Fibroblast of pulmonary artery (primary cell): ENCODE measurements around the gene P2RX4.

Experiments
- DNase-seq: peaks from one replicate; pipeline ENCODE4 v3.0.0-alpha.2; 2010; ENCODE audit warnings: low read depth
- H3K4me3 ChIP-seq: replicated peaks from 2 replicates; pipeline ENCODE4 v1.5.1; 2011; ENCODE audit warnings: low read depth, mild to moderate bottlenecking, control low read depth, low read length, moderate library complexity
- CTCF ChIP-seq: IDR thresholded peaks from 2 replicates; pipeline ENCODE4 v1.5.1; 2011; ENCODE audit warnings: mild to moderate bottlenecking, control low read depth, low read length, inconsistent platforms; ENCODE audit errors: missing control alignments

The P2RX4 gene

DNA sequence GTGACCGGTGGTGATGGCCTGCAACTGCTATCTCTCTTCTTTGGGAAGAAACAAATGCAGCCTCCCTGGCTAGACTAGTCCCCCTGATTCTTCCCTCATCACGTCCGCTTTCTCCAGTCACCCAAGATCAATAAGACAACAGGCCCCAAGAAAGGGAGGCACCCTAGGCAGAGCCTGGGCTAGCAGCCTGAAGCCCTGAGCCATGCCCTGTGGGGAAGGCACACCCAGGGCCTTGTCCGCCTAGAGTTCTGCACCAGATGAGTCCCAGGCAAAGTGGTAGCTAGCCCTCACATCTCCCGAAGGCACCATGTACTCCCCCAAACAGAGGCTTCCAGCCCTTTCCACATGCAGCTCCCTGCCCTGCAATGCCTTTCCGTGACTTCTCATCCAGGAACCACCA lies 51.5 kb downstream of the P2RX4 start:
- no peak for DNase-seq
- no peak overlapping the region for H3K4me3 ChIP-seq
- TF ChIP-seq CTCF: no peak

DNA sequence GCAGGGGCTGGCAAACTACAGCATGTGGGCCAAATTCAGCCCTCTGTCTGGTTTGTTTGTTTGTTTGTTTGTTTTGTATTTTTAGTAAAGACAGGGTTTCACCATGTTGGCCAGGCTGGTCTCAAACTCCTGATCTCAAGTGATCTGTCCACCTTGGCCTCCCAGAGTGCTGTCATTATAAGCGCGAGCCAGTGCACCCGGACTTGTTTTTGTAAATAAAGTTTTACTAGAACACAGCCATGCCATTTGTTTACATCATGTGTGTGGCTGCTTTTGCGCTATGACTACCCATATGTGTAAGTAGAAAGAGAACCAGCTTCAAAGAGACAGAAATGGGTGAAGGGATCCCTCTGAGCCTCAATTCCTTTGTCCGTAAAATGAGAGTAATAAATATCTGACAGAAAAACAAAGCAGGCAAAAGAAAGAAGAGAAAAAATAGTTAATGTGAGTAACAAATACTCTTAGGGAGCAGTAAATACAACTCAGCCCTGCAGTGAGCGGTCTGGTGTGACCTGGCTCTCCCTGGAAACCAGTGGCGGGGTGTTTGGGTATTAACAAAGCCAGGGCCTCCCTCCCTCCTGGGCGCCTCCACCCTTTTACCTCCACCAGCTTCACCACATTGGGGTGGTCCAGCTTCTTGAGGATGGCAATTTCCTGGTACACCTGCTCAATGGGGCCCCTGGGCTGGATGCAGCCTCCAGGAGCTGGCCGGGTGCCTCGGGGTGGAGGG lies 53.4 kb downstream of the P2RX4 start:
- TF ChIP-seq CTCF: no peak
- no peak for DNase-seq
- no peak overlapping the region for H3K4me3 ChIP-seq

- H3K4me3 ChIP-seq: no peak overlapping the region
- TF ChIP-seq CTCF: no peak
- no peak for DNase-seq
These were observed 54.2 kb downstream of the P2RX4 start for GRCh38 chr12:121264135-121264534.

GRCh38 chr12:121264951-121265515 lies 55.1 kb downstream of the P2RX4 start:
- DNase-seq: no peak
- no peak overlapping the region for H3K4me3 ChIP-seq
- no peak for TF ChIP-seq CTCF

- no peak for TF ChIP-seq CTCF
- no peak for DNase-seq
- H3K4me3 ChIP-seq: no peak overlapping the region
These were observed 57.9 kb downstream of the P2RX4 start for GRCh38 chr12:121267822-121268221.

GRCh38 chr12:121273364-121273896 lies 63.5 kb downstream of the P2RX4 start:
- DNase-seq: no peak
- TF ChIP-seq CTCF: no peak
- no peak overlapping the region for H3K4me3 ChIP-seq
